Brain microvascular endothelial cell (primary cell): ENCODE measurements around the gene MYOG.

ENCODE experiments used
- DNase-seq: peaks from one replicate; pipeline ENCODE4 v3.0.0-alpha.2; 2020
- H3K27ac ChIP-seq: fragments of 250-450 bp; sonication (Bioruptor Pico); 2 replicates; pipeline ENCODE4 v1.5.1; 2020; ENCODE audit warnings: mild to moderate bottlenecking, moderate library complexity
- H3K27me3 ChIP-seq: fragments of 250-450 bp; sonication (Bioruptor Pico); replicated peaks from 2 replicates; pipeline ENCODE4 v1.5.1; 2020; ENCODE audit warnings: mild to moderate bottlenecking
- H3K36me3 ChIP-seq: fragments of 250-450 bp; sonication (Bioruptor Pico); replicated peaks from 2 replicates; pipeline ENCODE4 v1.5.1; 2020; ENCODE audit warnings: mild to moderate bottlenecking
- H3K4me3 ChIP-seq: 2 replicates; pipeline ENCODE4 v1.5.1; 2011; ENCODE audit warnings: low read depth, mild to moderate bottlenecking, control low read depth, low read length, moderate library complexity
- CTCF ChIP-seq: IDR thresholded peaks from 2 replicates; pipeline ENCODE4 v1.5.1; 2011; ENCODE audit warnings: low read depth, mild to moderate bottlenecking, moderate library complexity, low read length, control low read depth, inconsistent platforms; ENCODE audit errors: missing control alignments
- in situ Hi-C: cut with HindIII; loops from 2 replicates; pipeline ENCODE4 v1.10.0; 2017; ENCODE audit warnings: low sequenced_read_pairs, low pct_ligation_motif_present

MYOG gene

GRCh38 chr1:203035111-203036000 lies 50.5 kb downstream of the MYOG start:
- H3K36me3 ChIP-seq, result no peaks in the 10 kb centered on the region
- no peaks in the 10 kb centered on the region for H3K27me3 ChIP-seq
- no peak overlapping the region for H3K27ac ChIP-seq
- H3K4me3 ChIP-seq, result no peak overlapping the region
- DNase-seq, result no peak
- no peak for TF ChIP-seq CTCF
- in situ Hi-C loops, result no loop called here

- no peak for TF ChIP-seq CTCF
- Histone ChIP-seq H3K36me3 (no peaks in the 10 kb centered on the region), H3K27ac (no peak overlapping the region), H3K4me3 (no peak overlapping the region), H3K27me3 (no peaks in the 10 kb centered on the region)
- in situ Hi-C loops, result no loop called here
- no peak for DNase-seq
Measured at GRCh38 chr1:203034422-203035110, 51.2 kb downstream of the MYOG start.

GRCh38 chr1:203033917-203034316 lies 51.9 kb downstream of the MYOG start:
- H3K27me3 ChIP-seq, result no peaks in the 10 kb centered on the region
- TF ChIP-seq CTCF, result no peak
- in situ Hi-C loops, result no loop called here
- no peak overlapping the region for H3K4me3 ChIP-seq
- no peak for DNase-seq
- H3K36me3 ChIP-seq, result no peaks in the 10 kb centered on the region
- no peak overlapping the region for H3K27ac ChIP-seq

GRCh38 chr1:203033287-203033686 lies 52.5 kb downstream of the MYOG start:
- peaks cover 2% of the 10 kb centered on the region for H3K27me3 ChIP-seq
- no peak overlapping the region for H3K27ac ChIP-seq
- in situ Hi-C loops, result no loop called here
- DNase-seq, result no peak
- H3K36me3 ChIP-seq, result no peaks in the 10 kb centered on the region
- TF ChIP-seq CTCF, result no peak
- no peak overlapping the region for H3K4me3 ChIP-seq
